ENCODE measurements around the gene C22orf39. TPM values are rescaled to one million over a fixed set of nuclear protein-coding genes. Genes with fewer than 3 reads are reported as not detected.

The C22orf39 gene, protein sequence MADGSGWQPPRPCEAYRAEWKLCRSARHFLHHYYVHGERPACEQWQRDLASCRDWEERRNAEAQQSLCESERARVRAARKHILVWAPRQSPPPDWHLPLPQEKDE
- total RNA-seq: 13.2 and 14.8 TPM in 2 replicates

GRCh38 chr22:19447330-19448075, at the start of gene C22orf39:
Gene C22orf39 (minus strand): TSS chr22:19447711. CDS start chr22:19447688, 23 bp downstream.

DNA sequence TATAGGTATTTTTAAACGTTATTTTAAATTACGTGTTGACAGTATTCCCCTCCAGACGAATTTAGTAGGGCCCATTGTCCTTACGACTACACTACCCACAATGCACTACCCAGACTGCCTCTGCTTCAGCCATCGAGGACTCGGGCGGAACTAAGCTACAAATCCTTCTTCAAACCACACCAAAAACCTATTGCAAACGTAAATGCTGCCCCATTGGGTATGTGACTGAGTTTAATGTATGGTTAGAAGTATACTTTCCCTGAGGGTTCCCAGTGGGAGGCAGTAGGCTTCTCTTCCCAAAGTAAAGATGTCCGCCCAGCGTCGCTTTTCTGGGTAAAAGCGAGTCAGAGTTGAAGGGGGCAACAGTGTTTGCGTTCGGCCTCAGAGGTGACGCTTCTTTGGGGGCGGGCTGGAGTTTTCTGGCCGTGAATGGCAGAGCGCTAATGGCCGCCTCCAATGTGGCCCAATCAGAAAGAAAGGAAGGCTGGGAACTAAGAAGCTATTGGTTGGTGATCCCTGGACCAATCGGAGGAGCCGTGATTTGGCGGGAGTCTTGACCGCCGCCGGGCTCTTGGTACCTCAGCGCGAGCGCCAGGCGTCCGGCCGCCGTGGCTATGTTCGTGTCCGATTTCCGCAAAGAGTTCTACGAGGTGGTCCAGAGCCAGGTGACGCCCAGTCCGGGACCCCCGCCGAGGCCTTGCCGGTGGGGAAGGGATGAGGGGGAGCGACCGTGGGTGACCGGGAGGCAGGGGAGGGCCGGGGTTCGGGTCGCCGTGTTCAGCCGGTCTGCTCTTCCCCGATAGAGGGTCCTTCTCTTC, 32.1 kb upstream of the C22orf39 start, which contains the start of gene CDC45:
Gene CDC45, plus strand, starts transcription at position 566 of the 818 bp plus-strand sequence. Its CDS starts 49 bp downstream, at position 615.

GRCh38 chr22:19478901-19479354, 31.4 kb upstream of the C22orf39 start, which contains the start of gene UFD1:
Gene UFD1 (minus strand): TSS chr22:19479193. CDS start chr22:19479085, 108 bp downstream.

DNA sequence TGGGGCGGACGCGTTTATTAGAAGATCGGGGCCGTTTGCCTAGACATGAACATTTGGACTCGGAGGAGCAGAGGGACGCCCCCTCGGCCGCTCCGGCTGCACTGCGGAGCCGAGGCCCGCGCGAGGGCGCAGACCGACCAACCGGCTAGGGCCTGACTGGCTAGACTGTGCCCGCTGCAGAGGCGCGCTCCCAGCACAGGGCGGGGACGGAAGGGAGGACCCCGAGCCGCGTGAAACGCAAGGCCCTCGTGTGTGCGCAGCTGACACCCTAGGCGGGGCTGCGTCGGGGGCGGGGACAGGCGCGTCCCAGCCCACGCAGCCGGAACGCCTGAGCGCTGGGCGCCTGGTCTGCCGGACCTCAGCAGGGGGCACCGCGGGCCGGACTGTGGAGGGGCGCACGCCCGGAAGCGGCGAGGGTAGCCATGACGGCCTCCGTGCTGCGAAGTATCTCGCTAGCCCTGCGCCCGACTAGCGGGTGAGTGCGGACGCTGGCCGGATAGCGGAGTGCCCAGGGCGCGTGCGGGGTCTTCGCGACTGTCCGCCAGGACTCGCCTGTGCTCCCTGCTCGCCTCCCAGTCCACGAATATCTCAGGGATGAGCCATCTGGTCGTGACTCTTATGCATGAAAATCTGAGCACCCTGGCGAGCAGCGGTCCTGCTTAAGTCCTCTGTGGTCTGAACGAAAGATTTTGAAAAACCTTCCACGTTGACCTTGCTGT, 15.2 kb downstream of the C22orf39 start, which contains the start of gene MRPL40:
Gene MRPL40, plus strand, starts transcription at position 413 of the 719 bp plus-strand sequence. Its CDS starts 10 bp downstream, at position 423.

DNA sequence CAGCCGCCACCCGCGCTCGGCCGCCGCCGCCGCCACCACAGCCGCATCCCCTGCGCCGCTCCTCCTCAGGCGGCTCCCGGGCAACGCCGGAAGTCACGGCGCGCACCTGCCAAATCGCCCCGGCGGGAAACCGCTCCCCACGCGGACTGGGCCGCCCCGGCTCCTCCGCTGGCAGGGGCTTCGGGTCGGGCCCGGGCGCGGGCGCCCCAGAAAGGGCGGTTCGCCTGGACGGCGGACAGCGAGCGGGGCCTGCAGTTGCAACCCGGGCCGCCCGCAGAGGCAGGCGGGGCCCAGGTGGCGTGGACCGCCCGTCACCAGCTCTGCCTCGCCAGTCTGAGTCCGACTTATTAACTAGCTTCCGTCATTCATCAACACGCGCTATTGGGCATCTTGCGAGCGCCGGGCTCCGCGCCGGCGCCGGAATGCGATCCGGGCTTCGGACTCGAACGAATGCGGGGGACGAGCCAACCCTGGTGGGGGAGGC, 15.8 kb downstream of the C22orf39 start, which contains the start of gene HIRA:
Gene HIRA, minus strand, starts transcription at position 85 of the 484 bp plus-strand sequence. CDS start 257 bp downstream, outside the sequence.

Other genes with a start within 250 kb of the C22orf39 start
- gene CLTCL1, start 156.0 kb downstream of the C22orf39 start, total RNA-seq: 10.2 and 15.2 TPM in 2 replicates
- 13.5 and 21.3 TPM in 2 replicates for gene HIRA, start 16.0 kb downstream of the C22orf39 start, total RNA-seq
- gene MRPL40, start 15.2 kb downstream of the C22orf39 start, total RNA-seq: 30.4 and 42.6 TPM in 2 replicates
- gene UFD1, start 31.5 kb upstream of the C22orf39 start, total RNA-seq: 40.6 and 90.3 TPM in 2 replicates
- gene CDC45, start 32.2 kb upstream of the C22orf39 start, total RNA-seq: 2.3 and 38.7 TPM in 2 replicates
- gene CLDN5, start 76.7 kb upstream of the C22orf39 start, total RNA-seq: 2.5 and 2.8 TPM in 2 replicates

Data from regular cardiac myocyte (primary cell).